IMR-90 (cell line): ENCODE results near the gene KBTBD12. TPM values are rescaled to one million over a fixed set of nuclear protein-coding genes. Genes with fewer than 3 reads are reported as not detected.

Source experiments
- ATAC-seq: fragments of 200-7000 bp; cut with Tn5 transposase; 2 replicates; pipeline ENCODE4 v1.9.1; 2020; ENCODE audit warnings: low read depth, mild to moderate bottlenecking, moderate library complexity
- BruUV-seq: library from RNA; stranded (reverse); fragments of 400-500 nt; replicated peaks from 2 replicates; lab custom pipeline; 2021; lab: Mats Ljungman, UMichigan
- CTCF ChIA-PET: fragments of 300-600 bp; formaldehyde crosslinking; extraction: SDS; loops from one replicate; lab custom pipeline; 2021; ENCODE audit warnings: antibody characterized with exemption; lab: Yijun Ruan, JAX
- POLR2A ChIA-PET: fragments of 300-600 bp; sonication (Branson Sonifier 250); formaldehyde crosslinking; loops from one replicate; lab custom pipeline; 2022; ENCODE audit warnings: antibody characterized with exemption; ENCODE audit not compliant: unreplicated experiment; lab: Charles Lee
- DNase-seq: peaks from one replicate; pipeline ENCODE4 v3.0.0; 2013
- H2AFZ ChIP-seq: replicated peaks from 2 replicates; pipeline ENCODE3; 2013; ENCODE audit warnings: low read length, mild to moderate bottlenecking; ENCODE audit not compliant: poor library complexity
- H2AK5ac ChIP-seq: 2 replicates; pipeline ENCODE4 v1.6.1; 2013; ENCODE audit warnings: low read depth, low read length, inconsistent platforms
- H2AK9ac ChIP-seq: replicated peaks from 2 replicates; pipeline ENCODE3; 2013; ENCODE audit warnings: mild to moderate bottlenecking, low read depth, low read length, moderate library complexity; ENCODE audit not compliant: poor library complexity
- H2BK120ac ChIP-seq: 2 replicates; pipeline ENCODE4 v1.6.1; 2013; ENCODE audit warnings: low read depth, low read length, inconsistent platforms
- H2BK15ac ChIP-seq: 3 replicates; pipeline ENCODE4 v1.6.1; 2013; ENCODE audit warnings: low read depth, low read length, inconsistent platforms
- H2BK20ac ChIP-seq: 2 replicates; pipeline ENCODE4 v1.6.1; 2013; ENCODE audit warnings: low read depth, mild to moderate bottlenecking, inconsistent platforms, low read length, moderate library complexity
- H2BK5ac ChIP-seq: 2 replicates; pipeline ENCODE4 v1.6.1; 2013; ENCODE audit warnings: mild to moderate bottlenecking, low read depth, low read length, inconsistent platforms; ENCODE audit not compliant: poor library complexity, severe bottlenecking
- H3K14ac ChIP-seq: replicated peaks from 2 replicates; pipeline ENCODE4 v1.6.1; 2013; ENCODE audit warnings: low read depth, low read length, inconsistent platforms
- H3K18ac ChIP-seq: 2 replicates; pipeline ENCODE4 v1.6.1; 2013; ENCODE audit warnings: low read depth, low read length, control low read depth
- H3K23ac ChIP-seq: 2 replicates; pipeline ENCODE4 v1.6.1; 2013; ENCODE audit warnings: low read depth, low read length, inconsistent platforms
- H3K27ac ChIP-seq: 2 replicates; pipeline ENCODE4 v1.5.1; 2013; ENCODE audit warnings: mild to moderate bottlenecking, control low read depth, low read length; ENCODE audit not compliant: insufficient read depth
- H3K27me3 ChIP-seq: 2 replicates; pipeline ENCODE4 v1.6.1; 2013; ENCODE audit warnings: low read length; ENCODE audit not compliant: control insufficient read depth, insufficient read depth
- H3K36me3 ChIP-seq: 2 replicates; pipeline ENCODE4 v1.6.1; 2013; ENCODE audit warnings: low read length, mixed read lengths; ENCODE audit not compliant: control insufficient read depth, insufficient read depth
- H3K4ac ChIP-seq: 2 replicates; pipeline ENCODE4 v1.6.1; 2013; ENCODE audit warnings: low read depth, low read length, inconsistent platforms
- H3K4me1 ChIP-seq: 2 replicates; pipeline ENCODE4 v1.6.1; 2013; ENCODE audit warnings: low read length, mixed read lengths; ENCODE audit not compliant: control insufficient read depth, insufficient read depth
- H3K4me2 ChIP-seq: 2 replicates; pipeline ENCODE4 v1.6.1; 2013; ENCODE audit warnings: low read depth, mild to moderate bottlenecking, control low read depth, low read length, moderate library complexity
- H3K4me3 ChIP-seq: 2 replicates; pipeline ENCODE4 v1.5.1; 2013; ENCODE audit warnings: low read depth, mild to moderate bottlenecking, control low read depth, low read length, moderate library complexity; ENCODE audit not compliant: insufficient read depth
- H3K56ac ChIP-seq: 2 replicates; pipeline ENCODE4 v1.6.1; 2013; ENCODE audit warnings: low read length, inconsistent platforms; ENCODE audit not compliant: insufficient read depth; ENCODE audit errors: extremely low read depth
- H3K79me1 ChIP-seq, 2 experiments: 2 replicates each; pipeline ENCODE4 v1.6.1; 2013; ENCODE audit warnings: low read length in 2 of 2, inconsistent platforms in 1 of 2, low read depth in 1 of 2
- H3K9ac ChIP-seq: 2 replicates; pipeline ENCODE4 v1.6.1; 2013; ENCODE audit warnings: low read depth, low read length, control low read depth
- H3K9me1 ChIP-seq: 2 replicates; pipeline ENCODE4 v1.6.1; 2013; ENCODE audit warnings: low read length, inconsistent platforms; ENCODE audit not compliant: insufficient read depth
- H3K9me3 ChIP-seq: 2 replicates; pipeline ENCODE4 v1.6.1; 2013; ENCODE audit warnings: low read length; ENCODE audit not compliant: control insufficient read depth, insufficient read depth
- H4K20me1 ChIP-seq: 2 replicates; pipeline ENCODE4 v1.6.1; 2013; ENCODE audit warnings: low read length, inconsistent platforms; ENCODE audit not compliant: insufficient read depth
- H4K5ac ChIP-seq: 2 replicates; pipeline ENCODE4 v1.6.1; 2013; ENCODE audit warnings: mild to moderate bottlenecking, low read depth, low read length, control low read depth
- H4K8ac ChIP-seq, 2 experiments: 2 replicates each; pipeline ENCODE4 v1.6.1; 2013; ENCODE audit warnings: low read depth in 2 of 2, low read length in 2 of 2, control low read depth in 1 of 2, inconsistent platforms in 1 of 2
- H4K91ac ChIP-seq: 2 replicates; pipeline ENCODE4 v1.6.1; 2013; ENCODE audit warnings: low read depth, low read length, inconsistent platforms; ENCODE audit not compliant: insufficient read depth
- BHLHE40 ChIP-seq: fragments of 150-350 bp; IDR thresholded peaks from 2 replicates; pipeline ENCODE4 v1.6.1; 2016; ENCODE audit warnings: mild to moderate bottlenecking, low read depth, low read length
- CEBPB ChIP-seq: IDR thresholded peaks from 2 replicates; pipeline ENCODE4 v1.6.1; 2012; ENCODE audit warnings: low read depth, low read length, improper control_type of control experiment
- FOS ChIP-seq: fragments of 150-350 bp; IDR thresholded peaks from 2 replicates; pipeline ENCODE4 v1.6.1; 2016; ENCODE audit warnings: low read depth, low read length
- MAFK ChIP-seq: IDR thresholded peaks from 2 replicates; pipeline ENCODE4 v1.6.1; 2012; ENCODE audit warnings: low read depth, low read length, improper control_type of control experiment
- MAZ ChIP-seq: IDR thresholded peaks from 2 replicates; pipeline ENCODE4 v1.6.1; 2012; ENCODE audit warnings: low read depth, mild to moderate bottlenecking, low read length, improper control_type of control experiment, moderate library complexity, borderline replicate concordance
- MXI1 ChIP-seq: IDR thresholded peaks from 2 replicates; pipeline ENCODE4 v1.6.1; 2012; ENCODE audit warnings: low read depth, mild to moderate bottlenecking, low read length, moderate library complexity, borderline replicate concordance
- NFE2L2 ChIP-seq: fragments of 150-350 bp; IDR thresholded peaks from 2 replicates; pipeline ENCODE4 v1.6.1; 2016; ENCODE audit warnings: low read depth, mild to moderate bottlenecking, low read length
- POLR2A ChIP-seq: IDR thresholded peaks from 2 replicates; pipeline ENCODE4 v1.6.1; 2012; ENCODE audit warnings: mild to moderate bottlenecking, low read depth, low read length
- RAD21 ChIP-seq: IDR thresholded peaks from 2 replicates; pipeline ENCODE4 v1.6.1; 2012; ENCODE audit warnings: low read length, improper control_type of control experiment
- RCOR1 ChIP-seq: IDR thresholded peaks from 2 replicates; pipeline ENCODE4 v1.6.1; 2012; ENCODE audit warnings: mild to moderate bottlenecking, low read length, improper control_type of control experiment; ENCODE audit not compliant: insufficient replicate concordance
- RFX5 ChIP-seq: IDR thresholded peaks from 2 replicates; pipeline ENCODE4 v1.8.0; 2012; ENCODE audit warnings: low read depth, mild to moderate bottlenecking, low read length, moderate library complexity
- SMC3 ChIP-seq: fragments of 150-350 bp; IDR thresholded peaks from 2 replicates; pipeline ENCODE4 v1.6.1; 2016; ENCODE audit warnings: low read depth, mild to moderate bottlenecking, antibody characterized with exemption, low read length, moderate library complexity
- WGBS, 2 experiments: methylation state at CpG; one replicate each; pipeline versions ENCODE4 v1.1.5 to v1.1.7; 2013; ENCODE audit warnings: missing lambda C conversion rate in 2 of 2; ENCODE audit not compliant: insufficient read length in 1 of 2; ENCODE audit errors: extremely low coverage in 2 of 2; 5-methylcytosine and 5-hydroxymethylcytosine counted together
- dilution Hi-C: fragments of 300-500 bp; cut with HindIII; formaldehyde crosslinking; loops from one replicate; pipeline ENCODE4 v1.14.3; 2018; ENCODE audit warnings: low sequenced_read_pairs; ENCODE audit not compliant: unreplicated experiment
- in situ Hi-C: fragments of 300-500 bp; cut with MboI; formaldehyde crosslinking; loops from 3 replicates; pipeline ENCODE4 v1.14.3; 2019; ENCODE audit warnings: low sequenced_read_pairs, inconsistent platforms, mixed read lengths
- intact Hi-C: fragments of 100-400 bp; cut with micrococcal nuclease; formaldehyde crosslinking; loops from 2 replicates; pipeline ENCODE4 v1.10.0; 2022
- polyA plus RNA-seq, 3 experiments: library from polyadenylated mRNA; depleted of rRNA; stranded (reverse); fragments of >200 nt; gene quantifications; 2 replicates each; pipeline ENCODE4 v1.2.3, GENCODE V29; 2012; ENCODE audit warnings: low replicate concordance in 1 of 3
- total RNA-seq: library from RNA; depleted of rRNA; stranded (reverse); fragments of >200 nt; gene quantifications from 2 replicates; pipeline ENCODE4 v1.2.3, GENCODE V29; 2012
- TF ChIP-seq, protein P1 (sequence below): fragments of 150-350 bp; IDR thresholded peaks from 2 replicates; pipeline ENCODE4 v1.6.1; 2017; ENCODE audit warnings: mild to moderate bottlenecking, antibody characterized with exemption, low read length, low read depth
- TF ChIP-seq, protein P2 (sequence below): fragments of 150-350 bp; IDR thresholded peaks from 2 replicates; pipeline ENCODE4 v1.6.1; 2016; ENCODE audit warnings: low read depth, mild to moderate bottlenecking, low read length, moderate library complexity, borderline replicate concordance

The KBTBD12 gene
- total and polyA plus RNA-seq, 2 of the 4 experiments (the other 2 are of a cell fraction) = not detected

DNA sequence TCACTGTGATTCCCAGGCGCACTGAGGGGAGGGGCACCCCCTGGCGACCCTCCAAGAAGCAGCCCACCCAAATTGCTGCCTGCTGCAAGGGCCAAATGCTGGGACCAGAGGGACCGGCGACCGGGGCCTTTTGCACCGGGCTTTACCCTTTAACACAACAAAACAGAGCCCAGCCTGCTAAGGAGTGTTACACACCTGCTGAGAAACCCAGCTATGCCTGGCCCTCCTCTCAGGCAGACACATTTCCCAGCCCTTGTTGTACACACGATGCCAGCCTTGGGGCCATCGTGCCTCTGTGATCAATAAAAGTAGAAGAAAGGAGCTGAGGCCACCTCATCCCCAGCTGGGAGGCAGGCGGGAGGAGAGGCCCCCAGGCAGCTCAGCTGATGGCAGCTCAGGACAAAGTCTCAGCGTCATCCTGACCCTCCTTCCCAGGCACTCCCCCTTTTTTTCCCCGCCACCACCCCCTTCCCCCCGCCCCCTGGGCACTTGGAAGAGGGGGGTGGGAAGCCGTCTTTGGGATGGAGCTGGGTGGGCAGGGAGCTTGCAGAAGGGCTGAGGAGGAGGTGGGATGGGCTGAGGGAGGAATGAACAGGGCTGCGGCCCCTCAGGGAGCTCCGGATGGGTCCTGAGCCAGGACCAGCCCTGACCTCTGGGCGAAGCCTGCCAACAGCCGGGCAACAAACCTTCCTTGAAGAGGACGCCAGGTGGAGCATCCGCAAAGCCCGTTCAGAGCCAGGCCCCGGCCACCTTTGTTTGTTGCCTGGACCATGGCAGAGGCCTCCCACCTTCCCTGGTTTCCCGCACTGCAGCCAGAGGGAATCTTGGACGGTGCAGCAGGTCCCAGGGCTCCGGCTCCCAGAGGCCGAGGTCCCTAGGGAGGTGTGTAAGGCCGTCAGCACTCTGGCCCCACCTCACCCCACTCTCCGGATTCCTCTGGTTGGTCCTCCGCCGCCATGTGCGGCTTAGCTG, 91.3 kb downstream of the KBTBD12 start:
- H3K18ac ChIP-seq = no peak overlapping the region
- 0% methylated on average over 1 of the region's 30 CpGs; no CpG with 5 or more reads in 1 of the 2 experiments for WGBS, 2 experiments
- ATAC-seq (no peak), DNase-seq (no peak)
- no peaks in the 10 kb centered on the region for H3K79me1 ChIP-seq
- H2AK5ac ChIP-seq = no peak overlapping the region
- H2BK15ac ChIP-seq = no peak overlapping the region
- H2BK20ac ChIP-seq = no peak overlapping the region
- no peak overlapping the region for H3K4ac ChIP-seq
- POLR2A ChIA-PET = no interaction called here
- intact Hi-C loops (no loop called here), in situ Hi-C loops (no loop called here), dilution Hi-C loops (no loop called here)
- H2AFZ ChIP-seq = peak overlapping the region; percentile 43
- no peaks in the 10 kb centered on the region for H3K9me3 ChIP-seq
- no peak overlapping the region for H3K4me2 ChIP-seq
- no peak overlapping the region for H4K5ac ChIP-seq
- BruUV-seq = no TSS peak
- no peak overlapping the region for H3K14ac ChIP-seq
- H3K56ac ChIP-seq = no peak overlapping the region
- H3K9ac ChIP-seq = no peak overlapping the region
- no peaks in the 10 kb centered on the region for H4K20me1 ChIP-seq
- CTCF ChIA-PET = no interaction called here
- no peak overlapping the region for H4K8ac ChIP-seq
- no peak overlapping the region for H2BK5ac ChIP-seq
- no peak overlapping the region for H2BK120ac ChIP-seq
- no peak overlapping the region for H3K4me3 ChIP-seq
- no peak overlapping the region for H3K23ac ChIP-seq
- no peaks in the 10 kb centered on the region for H3K36me3 ChIP-seq
- no peak overlapping the region for H3K27ac ChIP-seq
- H3K27me3 ChIP-seq = peaks cover 41% of the 10 kb centered on the region
- no peak overlapping the region for H4K91ac ChIP-seq
- H3K4me1 ChIP-seq = peaks cover 2% of the 10 kb centered on the region; the same call in 1 of the 2 replicates
- no peak overlapping the region for H2AK9ac ChIP-seq
- H3K9me1 ChIP-seq = peaks cover 3% of the 10 kb centered on the region; the same call in 1 of the 2 replicates
- no peak for TF ChIP-seq MAFK
- TF ChIP-seq CEBPB = no peak
- TF ChIP-seq RCOR1 = no peak
- no peak for TF ChIP-seq FOS
- TF ChIP-seq RFX5 = no peak
- no peak for TF ChIP-seq BHLHE40
- no peak for TF ChIP-seq SMC3
- TF ChIP-seq, protein P1, sequence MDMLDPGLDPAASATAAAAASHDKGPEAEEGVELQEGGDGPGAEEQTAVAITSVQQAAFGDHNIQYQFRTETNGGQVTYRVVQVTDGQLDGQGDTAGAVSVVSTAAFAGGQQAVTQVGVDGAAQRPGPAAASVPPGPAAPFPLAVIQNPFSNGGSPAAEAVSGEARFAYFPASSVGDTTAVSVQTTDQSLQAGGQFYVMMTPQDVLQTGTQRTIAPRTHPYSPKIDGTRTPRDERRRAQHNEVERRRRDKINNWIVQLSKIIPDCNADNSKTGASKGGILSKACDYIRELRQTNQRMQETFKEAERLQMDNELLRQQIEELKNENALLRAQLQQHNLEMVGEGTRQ = no peak
- no peak for TF ChIP-seq RAD21
- no peak for TF ChIP-seq MAZ
- no peak for TF ChIP-seq NFE2L2
- TF ChIP-seq MXI1 = no peak
- TF ChIP-seq POLR2A = no peak
- TF ChIP-seq, protein P2, sequence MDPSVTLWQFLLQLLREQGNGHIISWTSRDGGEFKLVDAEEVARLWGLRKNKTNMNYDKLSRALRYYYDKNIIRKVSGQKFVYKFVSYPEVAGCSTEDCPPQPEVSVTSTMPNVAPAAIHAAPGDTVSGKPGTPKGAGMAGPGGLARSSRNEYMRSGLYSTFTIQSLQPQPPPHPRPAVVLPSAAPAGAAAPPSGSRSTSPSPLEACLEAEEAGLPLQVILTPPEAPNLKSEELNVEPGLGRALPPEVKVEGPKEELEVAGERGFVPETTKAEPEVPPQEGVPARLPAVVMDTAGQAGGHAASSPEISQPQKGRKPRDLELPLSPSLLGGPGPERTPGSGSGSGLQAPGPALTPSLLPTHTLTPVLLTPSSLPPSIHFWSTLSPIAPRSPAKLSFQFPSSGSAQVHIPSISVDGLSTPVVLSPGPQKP = no peak
